ENCODE measurements around the gene CD99. TPM values are rescaled to one million over a fixed set of nuclear protein-coding genes. Genes with fewer than 3 reads are reported as not detected.

Gene CD99
- total RNA-seq, 4 donors from 2014 or later, result 110 to 207 (median 133) TPM

DNA sequence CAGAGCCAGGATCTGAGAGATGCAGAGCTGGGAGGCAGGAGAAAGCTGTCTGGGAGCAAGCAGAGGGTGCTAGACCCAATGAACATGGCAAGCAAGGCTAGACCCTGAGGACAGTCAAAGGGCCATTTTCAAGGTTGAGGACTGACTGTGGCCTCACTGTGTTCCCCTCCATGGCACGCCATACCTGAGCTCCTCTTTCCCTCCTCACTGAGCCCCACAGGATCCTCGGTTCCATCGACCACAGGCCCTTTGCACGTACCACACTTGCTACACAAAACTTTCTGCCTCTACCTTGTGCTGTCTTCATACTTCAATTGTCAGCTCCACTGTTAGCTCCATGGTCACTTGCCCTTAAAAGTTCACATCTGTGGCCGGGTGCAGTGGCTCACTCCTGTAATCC, 45.5 kb upstream of the CD99 start:
- no peak overlapping the region for H3K4me3 ChIP-seq
- intact Hi-C loops (cut with DNase I; ENCODE audit: low total_unique reads), result loop anchor here (2.0 kb wide), 1 partner anchor 167 kb away; no protein-coding TSS in a partner anchor
- no peak for DNase-seq
- no peaks in the 10 kb centered on the region for H3K36me3 ChIP-seq
- H3K27ac ChIP-seq, result no peak overlapping the region
- H3K27me3 ChIP-seq, result no peaks in the 10 kb centered on the region
- H3K4me1 ChIP-seq, result no peaks in the 10 kb centered on the region
- in situ Hi-C loops (cut with MboI; ENCODE audit: low sequenced_read_pairs in 4 of 4), result loop anchor here in 3 of 4 donors (5.0 to 25.0 kb wide), 4 partner anchors 162 to 1658 kb away; no protein-coding TSS in a partner anchor
- H3K9me3 ChIP-seq, result no peaks in the 10 kb centered on the region
- no peak for ATAC-seq
- TF ChIP-seq, protein P1, sequence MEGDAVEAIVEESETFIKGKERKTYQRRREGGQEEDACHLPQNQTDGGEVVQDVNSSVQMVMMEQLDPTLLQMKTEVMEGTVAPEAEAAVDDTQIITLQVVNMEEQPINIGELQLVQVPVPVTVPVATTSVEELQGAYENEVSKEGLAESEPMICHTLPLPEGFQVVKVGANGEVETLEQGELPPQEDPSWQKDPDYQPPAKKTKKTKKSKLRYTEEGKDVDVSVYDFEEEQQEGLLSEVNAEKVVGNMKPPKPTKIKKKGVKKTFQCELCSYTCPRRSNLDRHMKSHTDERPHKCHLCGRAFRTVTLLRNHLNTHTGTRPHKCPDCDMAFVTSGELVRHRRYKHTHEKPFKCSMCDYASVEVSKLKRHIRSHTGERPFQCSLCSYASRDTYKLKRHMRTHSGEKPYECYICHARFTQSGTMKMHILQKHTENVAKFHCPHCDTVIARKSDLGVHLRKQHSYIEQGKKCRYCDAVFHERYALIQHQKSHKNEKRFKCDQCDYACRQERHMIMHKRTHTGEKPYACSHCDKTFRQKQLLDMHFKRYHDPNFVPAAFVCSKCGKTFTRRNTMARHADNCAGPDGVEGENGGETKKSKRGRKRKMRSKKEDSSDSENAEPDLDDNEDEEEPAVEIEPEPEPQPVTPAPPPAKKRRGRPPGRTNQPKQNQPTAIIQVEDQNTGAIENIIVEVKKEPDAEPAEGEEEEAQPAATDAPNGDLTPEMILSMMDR (IDR thresholded peaks at IDR 0.05 in 4 of 5, conservative IDR thresholded peaks at IDR 0.05 in 1 of 5), result no peak
- no peak for TF ChIP-seq POLR2A (IDR thresholded peaks at IDR 0.05)

DNA sequence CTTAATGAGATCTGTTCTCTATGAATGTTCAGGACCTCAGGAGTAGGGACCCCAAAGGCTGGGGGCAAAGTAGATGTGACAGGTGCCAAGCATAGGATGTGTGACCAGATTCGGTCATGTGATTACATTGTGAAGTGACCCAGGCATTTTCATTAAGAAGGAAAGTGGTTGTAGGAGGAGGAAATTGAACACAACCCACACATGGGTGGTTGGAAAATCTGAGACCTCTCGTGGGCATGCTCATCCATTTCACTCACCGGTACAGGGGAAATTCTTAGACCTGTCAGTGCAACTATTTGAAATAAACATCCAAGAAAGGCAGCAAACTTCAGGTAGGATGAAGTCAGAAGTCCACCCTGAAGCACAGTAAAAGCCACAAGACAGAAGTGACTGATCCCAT, 43.5 kb upstream of the CD99 start:
- no peaks in the 10 kb centered on the region for H3K36me3 ChIP-seq
- no peak overlapping the region for H3K4me3 ChIP-seq
- no peak overlapping the region for H3K27ac ChIP-seq
- ATAC-seq, result no peak
- in situ Hi-C loops (cut with MboI; ENCODE audit: low sequenced_read_pairs in 4 of 4) (loop anchor here in 3 of 4 donors (5.0 to 25.0 kb wide), 4 partner anchors 160 to 1660 kb away; no protein-coding TSS in a partner anchor), intact Hi-C loops (cut with DNase I; ENCODE audit: low total_unique reads) (no loop called here)
- TF ChIP-seq, protein P1 (IDR thresholded peaks at IDR 0.05 in 4 of 5, conservative IDR thresholded peaks at IDR 0.05 in 1 of 5), result no peak
- no peak for TF ChIP-seq POLR2A (IDR thresholded peaks at IDR 0.05)
- no peaks in the 10 kb centered on the region for H3K4me1 ChIP-seq
- no peak for DNase-seq
- H3K9me3 ChIP-seq, result no peaks in the 10 kb centered on the region
- H3K27me3 ChIP-seq, result no peaks in the 10 kb centered on the region

DNA sequence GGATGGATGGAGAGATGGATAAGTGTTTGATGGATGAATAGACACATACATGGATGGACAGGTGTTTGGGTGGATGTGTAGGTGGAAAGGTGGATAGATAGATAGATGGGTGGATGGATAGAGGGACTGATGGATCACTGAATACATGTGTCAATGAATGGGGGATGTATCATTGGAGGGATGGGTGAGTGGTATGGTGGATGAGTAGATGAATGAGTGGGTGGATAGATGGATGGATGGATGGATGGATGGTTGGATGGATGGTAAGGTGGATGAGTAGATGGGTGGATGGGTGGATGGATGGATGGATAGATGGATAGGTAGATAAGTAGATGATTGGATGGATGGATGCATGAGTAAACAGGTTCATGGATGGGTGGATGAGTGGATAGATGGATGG, 41.1 kb upstream of the CD99 start:
- in situ Hi-C loops (cut with MboI; ENCODE audit: low sequenced_read_pairs in 4 of 4) (loop anchor here in 1 of 4 donors (25.0 kb wide), 1 partner anchor 162 kb away; no protein-coding TSS in a partner anchor), intact Hi-C loops (cut with DNase I; ENCODE audit: low total_unique reads) (no loop called here)
- Histone ChIP-seq H3K4me3 (no peak overlapping the region), H3K27ac (no peak overlapping the region), H3K36me3 (no peaks in the 10 kb centered on the region), H3K4me1 (no peaks in the 10 kb centered on the region), H3K9me3 (no peaks in the 10 kb centered on the region), H3K27me3 (no peaks in the 10 kb centered on the region)
- no peak for ATAC-seq
- no peak for DNase-seq
- TF ChIP-seq, protein P1 (IDR thresholded peaks at IDR 0.05 in 4 of 5, conservative IDR thresholded peaks at IDR 0.05 in 1 of 5), result no peak
- no peak for TF ChIP-seq POLR2A (IDR thresholded peaks at IDR 0.05)

DNA sequence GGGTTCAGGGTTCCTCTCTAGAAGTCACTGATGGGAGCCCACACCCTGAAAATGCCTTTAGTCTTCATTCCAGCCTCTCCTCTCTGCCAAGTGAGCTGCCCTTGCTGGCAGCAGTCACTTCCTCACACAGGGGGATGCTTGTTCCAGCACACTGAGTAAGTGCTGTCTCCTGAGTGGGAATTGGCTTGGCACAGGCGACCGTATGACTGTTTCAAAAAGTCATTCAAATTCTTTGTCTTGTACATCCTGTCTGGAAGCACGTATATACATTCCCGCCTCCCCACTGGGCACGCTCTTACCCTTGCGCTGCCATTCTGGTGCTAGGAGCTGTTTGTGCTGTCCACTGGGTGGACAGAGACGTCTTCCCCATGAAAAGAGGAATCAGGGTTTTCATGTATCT, 40.2 kb upstream of the CD99 start:
- in situ Hi-C loops (cut with MboI; ENCODE audit: low sequenced_read_pairs in 4 of 4), result loop anchor here in 1 of 4 donors (25.0 kb wide), 1 partner anchor 161 kb away; no protein-coding TSS in a partner anchor
- TF ChIP-seq, protein P1 (IDR thresholded peaks at IDR 0.05 in 4 of 5, conservative IDR thresholded peaks at IDR 0.05 in 1 of 5), result no peak
- no peak for TF ChIP-seq POLR2A (IDR thresholded peaks at IDR 0.05)
- ATAC-seq, result peak in 1 of 2 donors; percentile 24

DNA sequence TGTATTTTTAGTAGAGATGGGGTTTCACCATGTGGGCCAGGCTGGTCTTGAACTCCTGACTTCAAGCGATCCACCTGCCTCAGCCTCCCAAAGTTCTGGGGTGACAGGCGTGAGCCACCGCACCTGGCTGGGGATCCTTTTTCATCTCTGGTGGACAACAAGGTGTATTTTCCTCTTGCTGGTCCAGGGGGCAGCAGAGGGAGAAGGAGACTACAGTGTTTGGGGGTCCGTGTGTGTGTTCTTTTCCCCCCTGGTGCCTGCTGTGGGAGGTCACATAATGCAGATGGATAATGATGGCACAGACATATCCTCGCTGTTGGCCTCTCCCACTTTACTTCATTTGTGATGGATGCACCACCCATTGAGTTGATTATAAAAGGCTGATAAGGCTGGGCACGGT, 39.0 kb upstream of the CD99 start:
- H3K4me3 ChIP-seq, result no peak overlapping the region
- H3K4me1 ChIP-seq, result no peaks in the 10 kb centered on the region
- no peaks in the 10 kb centered on the region for H3K36me3 ChIP-seq
- intact Hi-C loops (cut with DNase I; ENCODE audit: low total_unique reads), result no loop called here
- DNase-seq (no peak), ATAC-seq (no peak)
- no peaks in the 10 kb centered on the region for H3K9me3 ChIP-seq
- H3K27me3 ChIP-seq, result no peaks in the 10 kb centered on the region
- TF ChIP-seq POLR2A (IDR thresholded peaks at IDR 0.05), result no peak
- TF ChIP-seq, protein P1 (IDR thresholded peaks at IDR 0.05 in 4 of 5, conservative IDR thresholded peaks at IDR 0.05 in 1 of 5), result no peak
- no peak overlapping the region for H3K27ac ChIP-seq
- in situ Hi-C loops (cut with MboI; ENCODE audit: low sequenced_read_pairs in 4 of 4), result loop anchor here in 1 of 4 donors (25.0 kb wide), 1 partner anchor 160 kb away; no protein-coding TSS in a partner anchor

More for the DNA sequence above, 40.2 kb upstream of the CD99 start:
- H3K36me3 ChIP-seq, result no peaks in the 10 kb centered on the region
- H3K4me1 ChIP-seq, result no peaks in the 10 kb centered on the region
- no peaks in the 10 kb centered on the region for H3K27me3 ChIP-seq
- intact Hi-C loops (cut with DNase I; ENCODE audit: low total_unique reads), result no loop called here
- DNase-seq, result no peak
- no peaks in the 10 kb centered on the region for H3K9me3 ChIP-seq
- H3K4me3 ChIP-seq, result no peak overlapping the region
- no peak overlapping the region for H3K27ac ChIP-seq

Measured in gastrocnemius medialis (tissue), 4 donors.